Measurements from ENCODE around the gene TBC1D16.

DNA sequence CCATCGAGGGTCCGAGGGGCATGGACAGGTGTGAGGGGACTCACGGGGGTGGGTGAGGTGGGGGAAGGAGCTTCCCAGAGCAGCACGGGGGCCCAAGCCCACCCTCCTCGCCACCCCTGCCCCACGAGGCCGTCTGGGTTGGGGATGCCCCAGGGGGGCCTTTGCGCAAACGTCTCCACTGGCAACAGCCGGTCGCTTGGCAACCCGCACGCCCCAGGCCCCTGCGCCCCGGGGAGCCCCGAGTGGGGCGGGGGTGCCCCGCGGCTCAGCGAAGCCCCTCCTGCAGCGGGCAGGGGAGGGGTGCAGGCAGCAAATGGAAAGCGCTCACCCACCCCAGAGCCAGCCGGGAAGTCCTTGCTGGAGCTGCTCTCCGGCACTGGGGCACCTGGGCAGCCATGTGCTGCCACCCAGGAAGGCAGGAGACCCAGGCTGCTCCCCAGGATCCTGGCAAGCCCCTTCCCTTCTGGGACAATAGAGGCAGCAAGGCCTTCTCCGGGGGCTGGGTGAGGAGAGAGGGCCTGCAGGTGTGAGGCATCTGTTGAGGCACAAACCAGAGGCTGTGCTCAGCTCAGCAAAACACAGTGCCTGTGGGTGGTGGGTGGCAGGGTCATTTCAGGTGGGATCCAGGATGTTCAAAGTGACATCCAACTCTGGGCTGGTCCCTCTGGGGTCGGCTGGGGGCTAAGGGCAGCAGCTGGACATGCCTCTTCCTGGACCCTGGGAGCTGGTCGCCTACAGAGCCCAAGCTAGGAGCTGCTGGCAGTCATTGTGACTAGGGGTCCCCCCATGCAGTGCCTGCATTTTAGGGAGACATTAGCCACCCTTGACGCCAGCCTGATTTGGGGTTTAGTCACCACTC, 115.6 kb downstream of the TBC1D16 start:
- TF ChIP-seq CTCF (IDR thresholded peaks at IDR 0.05) (no peak), EZH2 (IDR thresholded peaks at IDR 0.05; ENCODE audit: borderline replicate concordance, insufficient read depth, low read depth, low read length, poor library complexity, severe bottlenecking) (no peak)

Measured in B cell (primary cell).